HepG2 (cell line): Measurements from ENCODE around the gene MAP3K20. TPM values are rescaled to one million over a fixed set of nuclear protein-coding genes. Genes with fewer than 3 reads are reported as not detected.

ENCODE experiments used
- CREM ChIP-seq, 2 experiments: sonication (generic) in 1 of 2; formaldehyde crosslinking in 1 of 2; IDR thresholded peaks; 2 replicates each; pipeline versions ENCODE4 v1.4.0 to v1.6.1; 2016 to 2020; ENCODE audit warnings: antibody characterized with exemption in 1 of 2, mild to moderate bottlenecking in 1 of 2, missing genetic modification reagents in 1 of 2
- DMAP1 ChIP-seq: IDR thresholded peaks from 2 replicates; pipeline ENCODE4 v1.6.1; 2016
- HNRNPUL1 ChIP-seq: fragments of 200-400 bp; formaldehyde crosslinking; IDR thresholded peaks from 2 replicates; pipeline ENCODE4 v1.6.1; 2017; ENCODE audit warnings: low read depth, mild to moderate bottlenecking, low read length, moderate library complexity
- MATR3 ChIP-seq: sonication (generic); formaldehyde crosslinking; IDR thresholded peaks from 2 replicates; pipeline ENCODE4 v1.4.0; 2020; ENCODE audit warnings: missing genetic modification reagents
- MEF2D ChIP-seq: sonication (generic); formaldehyde crosslinking; IDR thresholded peaks from 2 replicates; pipeline ENCODE4 v1.5.1; 2020; ENCODE audit warnings: mild to moderate bottlenecking, missing genetic modification reagents
- RFX3 ChIP-seq: IDR thresholded peaks from 2 replicates; pipeline ENCODE4 v1.6.1; 2016; ENCODE audit warnings: missing biosample characterization, missing genetic modification reagents
- SIX1 ChIP-seq: sonication (generic); formaldehyde crosslinking; IDR thresholded peaks from 2 replicates; pipeline ENCODE4 v1.4.0; 2020; ENCODE audit warnings: missing genetic modification reagents, borderline replicate concordance
- SOX5 ChIP-seq: IDR thresholded peaks from 2 replicates; pipeline ENCODE4 v1.6.1; 2016; ENCODE audit warnings: borderline replicate concordance
- ZNF10 ChIP-seq: sonication (generic); formaldehyde crosslinking; IDR thresholded peaks from 2 replicates; pipeline ENCODE4 v1.4.0; 2020; ENCODE audit warnings: mild to moderate bottlenecking, low read depth, missing genetic modification reagents, borderline replicate concordance
- ZNF230 ChIP-seq: sonication (generic); formaldehyde crosslinking; IDR thresholded peaks from 2 replicates; pipeline ENCODE4 v1.4.0; 2020; ENCODE audit warnings: mild to moderate bottlenecking, missing genetic modification reagents
- ZNF350 ChIP-seq: sonication (generic); formaldehyde crosslinking; IDR thresholded peaks from 2 replicates; pipeline ENCODE4 v1.4.0; 2020; ENCODE audit warnings: mild to moderate bottlenecking, low read depth, missing genetic modification reagents, borderline replicate concordance
- ZNF605 ChIP-seq: sonication (generic); formaldehyde crosslinking; IDR thresholded peaks from 2 replicates; pipeline ENCODE4 v1.8.0; 2022; ENCODE audit warnings: mild to moderate bottlenecking, missing genetic modification reagents
- ZNF766 ChIP-seq: sonication (generic); formaldehyde crosslinking; IDR thresholded peaks from 2 replicates; pipeline ENCODE4 v1.5.0; 2020; ENCODE audit warnings: missing genetic modification reagents, borderline replicate concordance
- ZSCAN12 ChIP-seq: sonication (generic); formaldehyde crosslinking; IDR thresholded peaks from 2 replicates; pipeline ENCODE4 v1.9.0; 2021; ENCODE audit warnings: mild to moderate bottlenecking, missing genetic modification reagents
- polyA plus RNA-seq, 8 experiments: library from polyadenylated mRNA; depleted of rRNA in 3 of 8; stranded (reverse) in 7 of 8; unstranded in 1 of 8; fragments of >200 nt; fragmentation: Illumina TruSeq in 4 of 8; extraction: Trizol in 4 of 8; gene quantifications; 2 replicates each; pipeline versions ENCODE4 v1.2.1 to v1.2.3, GENCODE V29; 2011 to 2016; ENCODE audit warnings: low read depth in 4 of 8, missing spikeins in 1 of 8, mixed read lengths in 1 of 8; ENCODE audit not compliant: insufficient read depth in 1 of 8
- total RNA-seq, 5 experiments: library from RNA; depleted of rRNA; stranded (reverse); fragments of >200 nt; fragmentation: Illumina TruSeq; extraction: Trizol; gene quantifications; 2 replicates each; pipeline ENCODE4 v1.2.3, GENCODE V29; 2016; ENCODE audit warnings: low read depth in 1 of 5
- TF ChIP-seq, protein P1 (sequence below): sonication (generic); formaldehyde crosslinking; IDR thresholded peaks from one replicate; pipeline ENCODE4 v1.5.1; 2020; ENCODE audit warnings: mild to moderate bottlenecking, missing genetic modification reagents; ENCODE audit errors: not compliant biosample characterization
- TF ChIP-seq, protein P2 (sequence below): sonication (generic); formaldehyde crosslinking; IDR thresholded peaks from 2 replicates; pipeline ENCODE4 v1.8.1; 2023; ENCODE audit warnings: mild to moderate bottlenecking, missing genetic modification reagents, borderline replicate concordance
- TF ChIP-seq, protein P3 (sequence below), 2 experiments: sonication (generic) in 1 of 2; formaldehyde crosslinking in 1 of 2; IDR thresholded peaks; 2 replicates each; pipeline versions ENCODE4 v1.4.0 to v1.6.1; 2016 to 2020; ENCODE audit warnings: borderline replicate concordance in 1 of 2, low read depth in 1 of 2, mild to moderate bottlenecking in 1 of 2, missing genetic modification reagents in 1 of 2

Gene MAP3K20
- total and polyA plus RNA-seq, 2 of the 13 experiments (the other 11 are each of a cell fraction or from before 2014, with no cell fraction given), result 5.2 to 13.5 TPM

DNA sequence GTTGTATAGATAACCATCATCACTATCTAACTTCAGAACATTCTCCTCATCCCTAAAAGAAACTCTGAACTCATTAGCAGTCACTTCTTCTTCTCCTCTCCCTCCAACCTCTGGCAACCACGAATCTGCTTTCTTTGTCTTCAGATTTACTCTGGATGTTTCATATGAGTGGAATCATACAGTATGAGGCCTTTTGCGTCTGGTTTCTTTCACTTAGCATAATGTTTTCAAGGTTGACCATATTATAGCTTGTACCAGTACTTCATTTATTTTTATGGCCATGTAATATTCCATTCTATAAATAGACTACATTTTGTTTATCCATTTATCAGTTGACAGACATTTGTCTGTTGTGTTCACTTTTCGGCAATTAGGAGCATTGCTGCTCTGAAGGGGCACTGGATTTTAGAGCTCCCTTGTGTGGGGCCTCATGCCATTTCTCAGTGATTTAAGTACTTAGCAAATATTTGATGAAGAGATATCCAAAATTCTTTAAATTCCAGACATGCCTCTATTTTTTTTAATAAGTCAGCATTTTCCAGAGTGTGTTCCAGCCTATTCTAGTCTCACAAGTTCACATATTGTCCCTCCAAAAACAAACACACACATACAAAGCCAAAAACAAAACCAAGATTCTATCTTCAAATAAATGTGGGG is 22.5 kb upstream of the MAP3K20 start (continued):
- no peak for TF ChIP-seq HNRNPUL1
- TF ChIP-seq, protein P1, sequence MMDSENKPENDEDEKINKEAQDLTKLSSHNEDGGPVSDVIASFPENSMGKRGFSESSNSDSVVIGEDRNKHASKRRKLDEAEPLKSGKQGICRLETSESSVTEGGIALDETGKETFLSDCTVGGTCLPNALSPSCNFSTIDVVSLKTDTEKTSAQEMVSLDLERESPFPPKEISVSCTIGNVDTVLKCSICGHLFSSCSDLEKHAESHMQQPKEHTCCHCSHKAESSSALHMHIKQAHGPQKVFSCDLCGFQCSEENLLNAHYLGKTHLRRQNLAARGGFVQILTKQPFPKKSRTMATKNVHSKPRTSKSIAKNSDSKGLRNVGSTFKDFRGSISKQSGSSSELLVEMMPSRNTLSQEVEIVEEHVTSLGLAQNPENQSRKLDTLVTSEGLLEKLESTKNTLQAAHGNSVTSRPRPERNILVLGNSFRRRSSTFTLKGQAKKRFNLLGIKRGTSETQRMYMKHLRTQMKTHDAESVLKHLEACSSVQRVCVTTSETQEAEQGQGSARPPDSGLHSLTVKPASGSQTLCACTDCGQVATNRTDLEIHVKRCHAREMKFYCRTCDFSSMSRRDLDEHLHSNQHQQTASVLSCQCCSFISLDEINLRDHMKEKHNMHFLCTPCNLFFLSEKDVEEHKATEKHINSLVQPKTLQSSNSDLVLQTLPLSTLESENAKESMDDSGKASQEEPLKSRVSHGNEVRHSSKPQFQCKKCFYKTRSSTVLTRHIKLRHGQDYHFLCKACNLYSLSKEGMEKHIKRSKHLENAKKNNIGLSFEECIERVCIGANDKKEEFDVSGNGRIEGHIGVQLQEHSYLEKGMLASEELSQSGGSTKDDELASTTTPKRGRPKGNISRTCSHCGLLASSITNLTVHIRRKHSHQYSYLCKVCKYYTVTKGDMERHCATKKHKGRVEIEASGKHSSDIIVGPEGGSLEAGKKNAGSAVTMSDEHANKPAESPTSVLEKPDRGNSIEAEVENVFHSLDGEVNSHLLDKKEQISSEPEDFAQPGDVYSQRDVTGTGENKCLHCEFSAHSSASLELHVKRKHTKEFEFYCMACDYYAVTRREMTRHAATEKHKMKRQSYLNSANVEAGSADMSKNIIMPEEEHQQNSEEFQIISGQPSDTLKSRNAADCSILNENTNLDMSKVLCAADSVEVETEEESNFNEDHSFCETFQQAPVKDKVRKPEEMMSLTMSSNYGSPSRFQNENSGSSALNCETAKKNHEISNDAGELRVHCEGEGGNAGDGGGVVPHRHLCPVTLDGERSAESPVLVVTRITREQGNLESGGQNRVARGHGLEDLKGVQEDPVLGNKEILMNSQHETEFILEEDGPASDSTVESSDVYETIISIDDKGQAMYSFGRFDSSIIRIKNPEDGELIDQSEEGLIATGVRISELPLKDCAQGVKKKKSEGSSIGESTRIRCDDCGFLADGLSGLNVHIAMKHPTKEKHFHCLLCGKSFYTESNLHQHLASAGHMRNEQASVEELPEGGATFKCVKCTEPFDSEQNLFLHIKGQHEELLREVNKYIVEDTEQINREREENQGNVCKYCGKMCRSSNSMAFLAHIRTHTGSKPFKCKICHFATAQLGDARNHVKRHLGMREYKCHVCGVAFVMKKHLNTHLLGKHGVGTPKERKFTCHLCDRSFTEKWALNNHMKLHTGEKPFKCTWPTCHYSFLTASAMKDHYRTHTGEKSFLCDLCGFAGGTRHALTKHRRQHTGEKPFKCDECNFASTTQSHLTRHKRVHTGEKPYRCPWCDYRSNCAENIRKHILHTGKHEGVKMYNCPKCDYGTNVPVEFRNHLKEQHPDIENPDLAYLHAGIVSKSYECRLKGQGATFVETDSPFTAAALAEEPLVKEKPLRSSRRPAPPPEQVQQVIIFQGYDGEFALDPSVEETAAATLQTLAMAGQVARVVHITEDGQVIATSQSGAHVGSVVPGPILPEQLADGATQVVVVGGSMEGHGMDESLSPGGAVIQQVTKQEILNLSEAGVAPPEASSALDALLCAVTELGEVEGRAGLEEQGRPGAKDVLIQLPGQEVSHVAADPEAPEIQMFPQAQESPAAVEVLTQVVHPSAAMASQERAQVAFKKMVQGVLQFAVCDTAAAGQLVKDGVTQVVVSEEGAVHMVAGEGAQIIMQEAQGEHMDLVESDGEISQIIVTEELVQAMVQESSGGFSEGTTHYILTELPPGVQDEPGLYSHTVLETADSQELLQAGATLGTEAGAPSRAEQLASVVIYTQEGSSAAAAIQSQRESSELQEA, result no peak
- TF ChIP-seq MEF2D (CRISPR knock-in tag), result peak; percentile 53; the same call in 1 of the 2 replicates
- TF ChIP-seq ZNF605 (CRISPR knock-in tag), result no peak
- TF ChIP-seq, protein P2, sequence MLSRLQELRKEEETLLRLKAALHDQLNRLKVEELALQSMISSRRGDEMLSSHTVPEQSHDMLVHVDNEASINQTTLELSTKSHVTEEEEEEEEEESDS, result no peak
- TF ChIP-seq SOX5, result peak; percentile 15; the same call in 1 of the 2 replicates
- no peak for TF ChIP-seq ZNF766 (CRISPR knock-in tag)
- TF ChIP-seq, protein P3, sequence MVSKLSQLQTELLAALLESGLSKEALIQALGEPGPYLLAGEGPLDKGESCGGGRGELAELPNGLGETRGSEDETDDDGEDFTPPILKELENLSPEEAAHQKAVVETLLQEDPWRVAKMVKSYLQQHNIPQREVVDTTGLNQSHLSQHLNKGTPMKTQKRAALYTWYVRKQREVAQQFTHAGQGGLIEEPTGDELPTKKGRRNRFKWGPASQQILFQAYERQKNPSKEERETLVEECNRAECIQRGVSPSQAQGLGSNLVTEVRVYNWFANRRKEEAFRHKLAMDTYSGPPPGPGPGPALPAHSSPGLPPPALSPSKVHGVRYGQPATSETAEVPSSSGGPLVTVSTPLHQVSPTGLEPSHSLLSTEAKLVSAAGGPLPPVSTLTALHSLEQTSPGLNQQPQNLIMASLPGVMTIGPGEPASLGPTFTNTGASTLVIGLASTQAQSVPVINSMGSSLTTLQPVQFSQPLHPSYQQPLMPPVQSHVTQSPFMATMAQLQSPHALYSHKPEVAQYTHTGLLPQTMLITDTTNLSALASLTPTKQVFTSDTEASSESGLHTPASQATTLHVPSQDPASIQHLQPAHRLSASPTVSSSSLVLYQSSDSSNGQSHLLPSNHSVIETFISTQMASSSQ (IDR thresholded peaks at IDR 0.05; ENCODE audit: low read depth), result no peak
- TF ChIP-seq, protein P3 (CRISPR knock-in tag; IDR thresholded peaks at IDR 0.05; ENCODE audit: borderline replicate concordance), result no peak
- no peak for TF ChIP-seq ZNF10
- TF ChIP-seq SIX1, result no peak
- no peak for TF ChIP-seq RFX3 (CRISPR knock-in tag)
- no peak for TF ChIP-seq ZNF230 (CRISPR knock-in tag)
- TF ChIP-seq ZNF350, result no peak
- TF ChIP-seq ZSCAN12 (CRISPR knock-in tag), result no peak
- no peak for TF ChIP-seq MATR3 (CRISPR knock-in tag)
- TF ChIP-seq DMAP1 (CRISPR knock-in tag), result no peak
- TF ChIP-seq CREM (IDR thresholded peaks at IDR 0.05), result no peak
- TF ChIP-seq CREM (CRISPR knock-in tag; IDR thresholded peaks at IDR 0.05), result no peak
